OCI-LY3 (cell line): ENCODE measurements around the gene ALDH16A1.

Experiments
- CTCF ChIP-seq: fragments of 200-600, 300-600 bp; sonication (generic); IDR thresholded peaks from 2 replicates; pipeline ENCODE4 v1.5.1; 2014; ENCODE audit warnings: antibody characterized with exemption, low read length, low read depth
- EZH2phosphoT487 ChIP-seq: fragments of 200-600 bp; shearing (Covaris generic); IDR thresholded peaks from 2 replicates; pipeline ENCODE4 v1.6.1; 2018; ENCODE audit warnings: antibody characterized with exemption, mixed run types, low read depth

- no peak for TF ChIP-seq CTCF
- TF ChIP-seq EZH2phosphoT487 = no peak
Measured at GRCh38 chr19:49453013-49453756, at the start of gene ALDH16A1.
